Body of pancreas (tissue), 4 donors: ENCODE measurements around the gene OR2L2. TPM values are rescaled to one million over a fixed set of nuclear protein-coding genes. Genes with fewer than 3 reads are reported as not detected.

Source experiments
- ATAC-seq: fragments of 150-250 bp; one replicate; pipeline ENCODE4 v1.9.1; 2016
- DNase-seq, 4 donors: peaks; one replicate each; pipeline ENCODE4 v3.0.0-alpha.2; 2019
- H3K27ac ChIP-seq, 4 donors: fragments of 200-600 bp; sonication (generic); 1 replicate in 3 of 4; 2 replicates in 1 of 4; pipeline versions ENCODE4 v1.5.1 to v1.6.1; 2016 to 2019; ENCODE audit warnings: mild to moderate bottlenecking in 1 of 4, mixed read lengths in 1 of 4, moderate library complexity in 1 of 4
- H3K27me3 ChIP-seq, 2 donors: fragments of 200-600 bp; sonication (generic); one replicate each; pipeline ENCODE4 v1.6.0; 2016; ENCODE audit warnings: mild to moderate bottlenecking in 1 of 2
- H3K36me3 ChIP-seq, 2 donors: fragments of 200-600 bp; sonication (generic); replicated peaks in 1 of 2; 2 replicates each; pipeline ENCODE4 v1.5.1; 2016; ENCODE audit warnings: low read depth in 2 of 2; ENCODE audit not compliant: insufficient read depth in 1 of 2
- H3K4me1 ChIP-seq: fragments of 200-600 bp; sonication (generic); one replicate; pipeline ENCODE4 v1.6.0; 2016
- H3K4me3 ChIP-seq, 2 donors: fragments of 200-600 bp; sonication (generic); 1 replicate in 1 of 2; 2 replicates in 1 of 2; pipeline ENCODE4 v1.5.1; 2016 to 2019
- H3K9me3 ChIP-seq, 3 donors: fragments of 200-600 bp; sonication (generic); 1 replicate in 2 of 3; 2 replicates in 1 of 3; pipeline ENCODE4 v1.5.1; 2016
- CTCF ChIP-seq, 7 experiments: fragments of 450-650 bp in 4 of 7; fragments of 200-600 bp in 3 of 7; sonication (generic) in 3 of 7; IDR thresholded peaks; one replicate each; pipeline ENCODE4 v1.5.1; 2016 to 2019; ENCODE audit warnings: antibody characterized with exemption in 7 of 7
- POLR2A ChIP-seq, 3 donors: fragments of 450-650 bp; IDR thresholded peaks; one replicate each; pipeline ENCODE4 v1.6.1; 2016; ENCODE audit warnings: antibody characterized with exemption in 3 of 3, mild to moderate bottlenecking in 2 of 3
- WGBS, 2 donors: methylation state at CpG; one replicate each; pipeline ENCODE4 v1.1.5; 2017; 5-methylcytosine and 5-hydroxymethylcytosine counted together
- intact Hi-C: fragments of 100-400 bp; cut with DNase I; formaldehyde crosslinking; loops from one replicate; pipeline ENCODE4 v1.15.1; 2023
- total RNA-seq, 2 donors: library from RNA; depleted of rRNA; stranded (reverse); fragments of >200 nt; gene quantifications; one replicate each; pipeline ENCODE4 v1.1.0, GENCODE V29; 2016

Gene OR2L2
- total RNA-seq, 2 donors from 2014 or later: not detected

- ATAC-seq (no peak), DNase-seq (no peak)
- Histone ChIP-seq H3K27ac (no peak overlapping the region), H3K27me3 (no peaks in the 10 kb centered on the region), H3K9me3 (peaks cover 0 to 8% (median 0%) of the 10 kb centered on the region in 3 donors), H3K36me3 (no peaks in the 10 kb centered on the region), H3K4me1 (no peaks in the 10 kb centered on the region), H3K4me3 (no peak overlapping the region)
- intact Hi-C loops: no loop called here
- TF ChIP-seq CTCF (IDR thresholded peaks at IDR 0.05): no peak
- no peak for TF ChIP-seq POLR2A (IDR thresholded peaks at IDR 0.05)
- WGBS, 2 donors: 71 to 75% methylated on average over 3 of the region's 3 CpGs
These were observed 20.2 kb upstream of the OR2L2 start for GRCh38 chr1:248009681-248010080.

GRCh38 chr1:248013229-248013710 is 16.6 kb upstream of the OR2L2 start, which contains the start of gene OR2L5:
TSS of gene OR2L5 (plus strand) at chr1:248013660. CDS start at chr1:248021948, 8,288 bp downstream.
- 55 to 65% methylated on average over 2 of the region's 2 CpGs for WGBS, 2 donors
- Histone ChIP-seq H3K36me3 (no peaks in the 10 kb centered on the region), H3K4me3 (no peak within 1 kb of the TSS), H3K9me3 (peaks cover 0 to 8% (median 0%) of the 10 kb centered on the region in 3 donors), H3K4me1 (no peaks in the 10 kb centered on the region), H3K27me3 (no peaks in the 10 kb centered on the region), H3K27ac (no peak within 1 kb of the TSS)
- ATAC-seq (no peak), DNase-seq (no peak)
- no peak for TF ChIP-seq CTCF (IDR thresholded peaks at IDR 0.05)
- TF ChIP-seq POLR2A (IDR thresholded peaks at IDR 0.05): no peak
- intact Hi-C loops: no loop called here

GRCh38 chr1:248015803-248016202 is 14.1 kb upstream of the OR2L2 start:
- intact Hi-C loops: no loop called here
- WGBS, 2 donors: 45 to 55% methylated on average over 1 of the region's 1 CpG
- no peaks in the 10 kb centered on the region for H3K4me1 ChIP-seq
- H3K4me3 ChIP-seq: no peak overlapping the region
- no peak overlapping the region for H3K27ac ChIP-seq
- DNase-seq: no peak
- peaks cover 0 to 8% (median 0%) of the 10 kb centered on the region in 3 donors for H3K9me3 ChIP-seq
- no peak for ATAC-seq
- no peaks in the 10 kb centered on the region for H3K36me3 ChIP-seq
- H3K27me3 ChIP-seq: no peaks in the 10 kb centered on the region
- no peak for TF ChIP-seq CTCF (IDR thresholded peaks at IDR 0.05)
- TF ChIP-seq POLR2A (IDR thresholded peaks at IDR 0.05): no peak

- DNase-seq (no peak), ATAC-seq (no peak)
- WGBS, 2 donors: 56 to 59% methylated on average over 5 of the region's 5 CpGs
- H3K9me3 ChIP-seq: no peaks in the 10 kb centered on the region
- no peak for TF ChIP-seq CTCF (IDR thresholded peaks at IDR 0.05)
- no peak for TF ChIP-seq POLR2A (IDR thresholded peaks at IDR 0.05)
- no peak overlapping the region for H3K27ac ChIP-seq
- no peaks in the 10 kb centered on the region for H3K36me3 ChIP-seq
- H3K27me3 ChIP-seq: no peaks in the 10 kb centered on the region
- intact Hi-C loops: no loop called here
- no peaks in the 10 kb centered on the region for H3K4me1 ChIP-seq
- H3K4me3 ChIP-seq: no peak overlapping the region
These were observed 15.3 kb downstream of the OR2L2 start for GRCh38 chr1:248045209-248045608.

- no peak for TF ChIP-seq POLR2A (IDR thresholded peaks at IDR 0.05)
- TF ChIP-seq CTCF (IDR thresholded peaks at IDR 0.05): no peak
- Histone ChIP-seq H3K36me3 (no peaks in the 10 kb centered on the region), H3K27ac (no peak within 1 kb of the TSS), H3K9me3 (no peaks in the 10 kb centered on the region), H3K4me1 (no peaks in the 10 kb centered on the region), H3K27me3 (no peaks in the 10 kb centered on the region), H3K4me3 (no peak within 1 kb of the TSS)
- ATAC-seq: no peak
- intact Hi-C loops: no loop called here
- DNase-seq: no peak
- 54 to 60% methylated on average over 2 of the region's 2 CpGs for WGBS, 2 donors
These were observed 16.7 kb downstream of the OR2L2 start, which contains the start of gene OR2L3 for GRCh38 chr1:248046536-248046935. TSS of gene OR2L3 (plus strand) at chr1:248046836. CDS start at chr1:248060682, 13,846 bp downstream.
